A549 (cell line): ENCODE measurements around the gene LRIG1. TPM values are rescaled to one million over a fixed set of nuclear protein-coding genes. Genes with fewer than 3 reads are reported as not detected.

Experiments used
- ATAC-seq, 2 experiments: fragments of 200-7000 bp in 1 of 2; fragments of >200 bp in 1 of 2; cut with Nextera tagmentation in 1 of 2; cut with Tn5 transposase in 1 of 2; 3 replicates each; pipeline versions ENCODE4 v1.8.0 to v1.9.1; 2018 to 2020; ENCODE audit warnings: mild to moderate bottlenecking in 1 of 2, moderate library complexity in 1 of 2
- CTCF ChIA-PET: fragments of 300-600 bp; sonication (Branson Sonifier 250); formaldehyde crosslinking; extraction: SDS; loops from one replicate; lab custom pipeline; 2021; ENCODE audit warnings: antibody characterized with exemption, inconsistent platforms; lab: Yijun Ruan, JAX
- POLR2A ChIA-PET: fragments of 350-600 bp; formaldehyde crosslinking; extraction: SDS; loops from one replicate; lab custom pipeline; 2021; ENCODE audit warnings: antibody characterized with exemption, inconsistent platforms; lab: Yijun Ruan, JAX
- DNase-seq, 2 experiments: peaks; one replicate each; pipeline versions ENCODE4 v3.0.0 to v3.0.0-alpha.2; 2011 to 2016; ENCODE audit warnings: low read depth in 1 of 2, low spot score in 1 of 2
- FAIRE-seq: peaks from 2 replicates; lab custom pipeline; 2011; peaks lifted over from hg19 to GRCh38; lab: Jason Lieb, UNC
- H3K27ac ChIP-seq, 2 experiments: fragments of >200 bp; sonication (Bioruptor Twin); formaldehyde crosslinking; 3 replicates each; pipeline ENCODE4 v1.5.1; 2016 to 2017
- H3K4me1 ChIP-seq: fragments of >200 bp; sonication (Bioruptor Twin); formaldehyde crosslinking; 3 replicates; pipeline ENCODE4 v1.6.1; 2016
- H3K4me2 ChIP-seq: fragments of >200 bp; sonication (Bioruptor Twin); formaldehyde crosslinking; 3 replicates; pipeline ENCODE4 v1.6.1; 2016
- H3K4me3 ChIP-seq: fragments of >200 bp; sonication (Bioruptor Twin); formaldehyde crosslinking; 3 replicates; pipeline ENCODE4 v1.5.1; 2016
- H3K9me3 ChIP-seq: fragments of >200 bp; sonication (Bioruptor Twin); formaldehyde crosslinking; 3 replicates; pipeline ENCODE4 v1.6.1; 2016
- BCL3 ChIP-seq: fragments of >200 bp; sonication (Bioruptor Twin); formaldehyde crosslinking; IDR thresholded peaks from 3 replicates; pipeline ENCODE4 v1.6.1; 2016
- BHLHE40 ChIP-seq: IDR thresholded peaks from 2 replicates; pipeline ENCODE4 v1.6.1; 2012; ENCODE audit warnings: low read depth, low read length, inconsistent platforms
- CBX2 ChIP-seq: fragments of 200-600 bp; sonication (generic); IDR thresholded peaks from 2 replicates; pipeline ENCODE4 v1.6.1; 2016; ENCODE audit warnings: low read depth, mild to moderate bottlenecking, borderline replicate concordance
- CBX8 ChIP-seq: fragments of 200-600 bp; sonication (generic); IDR thresholded peaks from 2 replicates; pipeline ENCODE4 v1.6.1; 2016
- CHD2 ChIP-seq: fragments of 150-350 bp; IDR thresholded peaks from 2 replicates; pipeline ENCODE4 v1.6.1; 2014; ENCODE audit warnings: low read length; ENCODE audit not compliant: partially characterized antibody
- E2F6 ChIP-seq: IDR thresholded peaks from 2 replicates; pipeline ENCODE4 v1.6.1; 2012; ENCODE audit warnings: low read depth, borderline replicate concordance
- EHF ChIP-seq: fragments of 250-450 bp; sonication (Bioruptor Pico); IDR thresholded peaks from 2 replicates; pipeline ENCODE4 v1.5.0; 2020; ENCODE audit warnings: mild to moderate bottlenecking
- EHMT2 ChIP-seq: fragments of 200-600 bp; sonication (generic); IDR thresholded peaks from 2 replicates; pipeline ENCODE4 v1.6.1; 2016; ENCODE audit warnings: antibody characterized with exemption, low read depth, mild to moderate bottlenecking, moderate library complexity
- FOSL2 ChIP-seq, 2 experiments: fragments of 450-650 bp in 1 of 2; fragments of >200 bp in 1 of 2; sonication (Bioruptor Twin) in 1 of 2; formaldehyde crosslinking; IDR thresholded peaks; 2 replicates each; pipeline versions ENCODE4 v1.5.0 to v1.6.1; 2016 to 2020; ENCODE audit warnings: mild to moderate bottlenecking in 1 of 2, moderate library complexity in 1 of 2
- FOXS1 ChIP-seq: fragments of 250-450 bp; sonication (Bioruptor Pico); IDR thresholded peaks from 2 replicates; pipeline ENCODE4 v1.5.0; 2020; ENCODE audit warnings: mild to moderate bottlenecking, moderate library complexity
- HOXA7 ChIP-seq: fragments of 250-450 bp; sonication (Bioruptor Pico); IDR thresholded peaks from 2 replicates; pipeline ENCODE4 v1.5.0; 2020; ENCODE audit warnings: mild to moderate bottlenecking, moderate library complexity
- HOXB13 ChIP-seq: fragments of 250-450 bp; sonication (Bioruptor Pico); IDR thresholded peaks from 2 replicates; pipeline ENCODE4 v1.5.0; 2020; ENCODE audit warnings: low read depth, mild to moderate bottlenecking, moderate library complexity
- MAFK ChIP-seq: fragments of 450-650 bp; IDR thresholded peaks from 2 replicates; pipeline ENCODE4 v1.6.1; 2014; ENCODE audit not compliant: partially characterized antibody
- MAZ ChIP-seq: fragments of 150-350 bp; IDR thresholded peaks from 2 replicates; pipeline ENCODE4 v1.6.1; 2014; ENCODE audit warnings: antibody characterized with exemption, low read depth, low read length, borderline replicate concordance
- NPAS2 ChIP-seq: fragments of 250-450 bp; sonication (Bioruptor Pico); IDR thresholded peaks from 2 replicates; pipeline ENCODE4 v1.8.0; 2022; ENCODE audit warnings: mild to moderate bottlenecking, moderate library complexity, borderline replicate concordance
- PHF8 ChIP-seq: fragments of 200-600 bp; sonication (generic); IDR thresholded peaks from 2 replicates; pipeline ENCODE4 v1.6.1; 2016; ENCODE audit warnings: low read depth, mild to moderate bottlenecking, antibody characterized with exemption, moderate library complexity, borderline replicate concordance
- RARB ChIP-seq: fragments of 250-450 bp; sonication (Bioruptor Pico); IDR thresholded peaks from 2 replicates; pipeline ENCODE4 v1.8.0; 2021; ENCODE audit warnings: mild to moderate bottlenecking, moderate library complexity
- RFX5 ChIP-seq: fragments of 450-650 bp; IDR thresholded peaks from 2 replicates; pipeline ENCODE4 v1.7.1; 2014; ENCODE audit warnings: antibody characterized with exemption, mild to moderate bottlenecking, moderate library complexity
- RNF2 ChIP-seq: fragments of 200-600 bp; sonication (generic); IDR thresholded peaks from 2 replicates; pipeline ENCODE4 v1.6.1; 2016; ENCODE audit warnings: low read depth, mild to moderate bottlenecking, antibody characterized with exemption, moderate library complexity, borderline replicate concordance
- SMC3 ChIP-seq: fragments of >200 bp; sonication (Bioruptor Twin); formaldehyde crosslinking; IDR thresholded peaks from 3 replicates; pipeline ENCODE4 v1.6.1; 2018; ENCODE audit warnings: inconsistent platforms
- SREBF2 ChIP-seq: fragments of 450-650 bp; IDR thresholded peaks from 2 replicates; pipeline ENCODE4 v1.6.1; 2014; ENCODE audit warnings: mild to moderate bottlenecking, moderate library complexity
- ZSCAN20 ChIP-seq: fragments of 250-450 bp; sonication (Bioruptor Pico); IDR thresholded peaks from 2 replicates; pipeline ENCODE4 v1.8.0; 2022; ENCODE audit warnings: mild to moderate bottlenecking, moderate library complexity
- WGBS: methylation state at CpG from one replicate; pipeline ENCODE4 v1.1.6; 2017; ENCODE audit errors: missing lambda C conversion rate; 5-methylcytosine and 5-hydroxymethylcytosine counted together
- polyA plus RNA-seq, 4 experiments: library from polyadenylated mRNA; depleted of rRNA in 3 of 4; stranded (reverse); fragments of >200 nt; fragmentation: RNase III in 1 of 4; extraction: RNeasy Plus Mini Kit Qiagen cat#74134 plus additional on column Dnase treatment in 1 of 4; gene quantifications; 2 replicates in 3 of 4; 3 replicates in 1 of 4; pipeline ENCODE4 v1.2.3, GENCODE V29; 2011 to 2017
- TF ChIP-seq, protein P1 (sequence below): fragments of >200 bp; sonication (Bioruptor Twin); formaldehyde crosslinking; IDR thresholded peaks from 3 replicates; pipeline ENCODE4 v1.5.1; 2016
- TF ChIP-seq, protein P2 (sequence below): fragments of 250-450 bp; sonication (Bioruptor Pico); IDR thresholded peaks from 2 replicates; pipeline ENCODE4 v1.5.0; 2021; ENCODE audit warnings: mild to moderate bottlenecking, moderate library complexity, borderline replicate concordance
- TF ChIP-seq, protein P3 (sequence below): fragments of >200 bp; sonication (Bioruptor Twin); formaldehyde crosslinking; IDR thresholded peaks from 2 replicates; pipeline ENCODE4 v1.6.1; 2016
- TF ChIP-seq, protein P4 (sequence below): fragments of 250-450 bp; sonication (Bioruptor Pico); IDR thresholded peaks from 2 replicates; pipeline ENCODE4 v1.5.0; 2020; ENCODE audit warnings: low read depth, mild to moderate bottlenecking, moderate library complexity

LRIG1 gene
- polyA plus RNA-seq, 2 of the 4 experiments (the other 2 are of a cell fraction) = 1.8 to 6.2 TPM

GRCh38 chr3:66406163-66406562 lies 94.7 kb downstream of the LRIG1 start:
- 95% methylated on average over 5 of the region's 5 CpGs for WGBS
- FAIRE-seq = no peak
- no peak overlapping the region for H3K4me2 ChIP-seq
- no peak for DNase-seq
- no peak overlapping the region for H3K4me3 ChIP-seq
- TF ChIP-seq RFX5 = no peak
- no peak for TF ChIP-seq SMC3
- TF ChIP-seq, protein P1, sequence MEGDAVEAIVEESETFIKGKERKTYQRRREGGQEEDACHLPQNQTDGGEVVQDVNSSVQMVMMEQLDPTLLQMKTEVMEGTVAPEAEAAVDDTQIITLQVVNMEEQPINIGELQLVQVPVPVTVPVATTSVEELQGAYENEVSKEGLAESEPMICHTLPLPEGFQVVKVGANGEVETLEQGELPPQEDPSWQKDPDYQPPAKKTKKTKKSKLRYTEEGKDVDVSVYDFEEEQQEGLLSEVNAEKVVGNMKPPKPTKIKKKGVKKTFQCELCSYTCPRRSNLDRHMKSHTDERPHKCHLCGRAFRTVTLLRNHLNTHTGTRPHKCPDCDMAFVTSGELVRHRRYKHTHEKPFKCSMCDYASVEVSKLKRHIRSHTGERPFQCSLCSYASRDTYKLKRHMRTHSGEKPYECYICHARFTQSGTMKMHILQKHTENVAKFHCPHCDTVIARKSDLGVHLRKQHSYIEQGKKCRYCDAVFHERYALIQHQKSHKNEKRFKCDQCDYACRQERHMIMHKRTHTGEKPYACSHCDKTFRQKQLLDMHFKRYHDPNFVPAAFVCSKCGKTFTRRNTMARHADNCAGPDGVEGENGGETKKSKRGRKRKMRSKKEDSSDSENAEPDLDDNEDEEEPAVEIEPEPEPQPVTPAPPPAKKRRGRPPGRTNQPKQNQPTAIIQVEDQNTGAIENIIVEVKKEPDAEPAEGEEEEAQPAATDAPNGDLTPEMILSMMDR = no peak
- TF ChIP-seq CHD2 = no peak
- TF ChIP-seq BCL3 = no peak
- TF ChIP-seq CBX2 = no peak
- TF ChIP-seq BHLHE40 = no peak
- no peak for TF ChIP-seq FOXS1 (CRISPR knock-in tag)
- TF ChIP-seq RNF2 = no peak
- no peak for TF ChIP-seq HOXB13 (CRISPR knock-in tag)
- TF ChIP-seq SREBF2 = no peak
- TF ChIP-seq ZSCAN20 = no peak
- TF ChIP-seq, all 56 proteins: peak for 0
- Histone ChIP-seq H3K9me3 (no peaks in the 10 kb centered on the region), H3K27ac (no peak overlapping the region), H3K4me1 (no peaks in the 10 kb centered on the region)
- ChIA-PET POLR2A (no interaction called here), CTCF (interaction anchor here (1.5 to 10.7 kb wide), 2 partner anchors 9 to 412 kb away, joined by 7 to 157 read pairs; no protein-coding TSS in a partner anchor)
- ATAC-seq = no peak

- Histone ChIP-seq H3K4me3 (no peak overlapping the region), H3K4me2 (no peak overlapping the region), H3K27ac (no peak overlapping the region), H3K9me3 (no peaks in the 10 kb centered on the region), H3K4me1 (no peaks in the 10 kb centered on the region)
- no peak for TF ChIP-seq PHF8
- TF ChIP-seq FOSL2 (IDR thresholded peaks at IDR 0.05) = no peak
- TF ChIP-seq FOSL2 (CRISPR knock-in tag; IDR thresholded peaks at IDR 0.05) = no peak
- TF ChIP-seq EHMT2 = no peak
- TF ChIP-seq RARB = no peak
- TF ChIP-seq MAFK = no peak
- TF ChIP-seq EHF (CRISPR knock-in tag) = no peak
- TF ChIP-seq, protein P2, sequence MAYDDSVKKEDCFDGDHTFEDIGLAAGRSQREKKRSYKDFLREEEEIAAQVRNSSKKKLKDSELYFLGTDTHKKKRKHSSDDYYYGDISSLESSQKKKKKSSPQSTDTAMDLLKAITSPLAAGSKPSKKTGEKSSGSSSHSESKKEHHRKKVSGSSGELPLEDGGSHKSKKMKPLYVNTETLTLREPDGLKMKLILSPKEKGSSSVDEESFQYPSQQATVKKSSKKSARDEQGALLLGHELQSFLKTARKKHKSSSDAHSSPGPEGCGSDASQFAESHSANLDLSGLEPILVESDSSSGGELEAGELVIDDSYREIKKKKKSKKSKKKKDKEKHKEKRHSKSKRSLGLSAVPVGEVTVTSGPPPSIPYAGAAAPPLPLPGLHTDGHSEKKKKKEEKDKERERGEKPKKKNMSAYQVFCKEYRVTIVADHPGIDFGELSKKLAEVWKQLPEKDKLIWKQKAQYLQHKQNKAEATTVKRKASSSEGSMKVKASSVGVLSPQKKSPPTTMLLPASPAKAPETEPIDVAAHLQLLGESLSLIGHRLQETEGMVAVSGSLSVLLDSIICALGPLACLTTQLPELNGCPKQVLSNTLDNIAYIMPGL (CRISPR knock-in tag) = no peak
- TF ChIP-seq, protein P3, sequence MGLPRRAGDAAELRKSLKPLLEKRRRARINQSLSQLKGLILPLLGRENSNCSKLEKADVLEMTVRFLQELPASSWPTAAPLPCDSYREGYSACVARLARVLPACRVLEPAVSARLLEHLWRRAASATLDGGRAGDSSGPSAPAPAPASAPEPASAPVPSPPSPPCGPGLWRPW = no peak
- TF ChIP-seq SMC3 = no peak
- TF ChIP-seq, protein P4, sequence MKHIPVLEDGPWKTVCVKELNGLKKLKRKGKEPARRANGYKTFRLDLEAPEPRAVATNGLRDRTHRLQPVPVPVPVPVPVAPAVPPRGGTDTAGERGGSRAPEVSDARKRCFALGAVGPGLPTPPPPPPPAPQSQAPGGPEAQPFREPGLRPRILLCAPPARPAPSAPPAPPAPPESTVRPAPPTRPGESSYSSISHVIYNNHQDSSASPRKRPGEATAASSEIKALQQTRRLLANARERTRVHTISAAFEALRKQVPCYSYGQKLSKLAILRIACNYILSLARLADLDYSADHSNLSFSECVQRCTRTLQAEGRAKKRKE (CRISPR knock-in tag) = no peak
- TF ChIP-seq MAZ = no peak
- TF ChIP-seq RNF2 = no peak
- TF ChIP-seq NPAS2 = no peak
- TF ChIP-seq HOXA7 (CRISPR knock-in tag) = no peak
- TF ChIP-seq E2F6 = no peak
- TF ChIP-seq CBX8 = no peak
- ChIA-PET CTCF (interaction anchor here (1.5 to 10.7 kb wide), 2 partner anchors 8 to 413 kb away, joined by 7 to 157 read pairs; no protein-coding TSS in a partner anchor), POLR2A (no interaction called here)
- no peak for ATAC-seq
- FAIRE-seq = no peak
- no peak for DNase-seq
- 86% methylated on average over 6 of the region's 11 CpGs for WGBS
These were observed 95.1 kb downstream of the LRIG1 start for GRCh38 chr3:66405701-66406091.
